SK-N-SH (cell line): ENCODE results near the gene CLRN3. TPM values are rescaled to one million over a fixed set of nuclear protein-coding genes. Genes with fewer than 3 reads are reported as not detected.

Source experiments
- CTCF ChIA-PET: fragments of 300-600, 350-600 bp; formaldehyde crosslinking; extraction: SDS; loops from one replicate; lab custom pipeline; 2021; lab: Yijun Ruan, JAX
- POLR2A ChIA-PET: fragments of 350-600 bp; sonication (Branson Sonifier 250); formaldehyde crosslinking; extraction: SDS; loops from one replicate; lab custom pipeline; 2020; ENCODE audit warnings: antibody characterized with exemption, inconsistent platforms; lab: Yijun Ruan, JAX
- DNase-seq: peaks from one replicate; pipeline ENCODE4 v3.0.0; 2012
- H2AFZ ChIP-seq: fragments of 200-600 bp; sonication (generic); 2 replicates; pipeline ENCODE4 v1.8.1; 2016; ENCODE audit warnings: antibody characterized with exemption, mild to moderate bottlenecking, low read depth
- H3F3A ChIP-seq: fragments of 200-600 bp; sonication (generic); replicated peaks from 2 replicates; pipeline ENCODE3; 2016; ENCODE audit warnings: antibody characterized with exemption, mild to moderate bottlenecking; ENCODE audit not compliant: insufficient read depth
- H3K27ac ChIP-seq, 2 experiments: fragments of 200-500 bp in 1 of 2; fragments of 200-600 bp in 1 of 2; sonication (Bioruptor generic) in 1 of 2; sonication (generic), shearing (Covaris generic) in 1 of 2; 2 replicates each; pipeline versions ENCODE4 v1.5.1 to v1.6.1; 2014 to 2016; ENCODE audit warnings: low read depth in 2 of 2, inconsistent platforms in 1 of 2, low read length in 1 of 2, mild to moderate bottlenecking in 1 of 2, mixed read lengths in 1 of 2
- H3K27me3 ChIP-seq: fragments of 200-600 bp; sonication (generic), shearing (Covaris generic); 2 replicates; pipeline ENCODE4 v1.6.1; 2016; ENCODE audit warnings: mixed run types; ENCODE audit not compliant: insufficient read depth
- H3K36me3 ChIP-seq, 2 experiments: fragments of 200-500 bp in 1 of 2; fragments of 200-600 bp in 1 of 2; sonication (Bioruptor generic) in 1 of 2; sonication (generic) in 1 of 2; replicated peaks in 1 of 2; 2 replicates each; pipeline versions ENCODE3 to v1.5.1; 2014 to 2016; ENCODE audit warnings: low read length in 1 of 2, mild to moderate bottlenecking in 1 of 2; ENCODE audit not compliant: insufficient read depth in 2 of 2, control insufficient read depth in 1 of 2
- H3K4me1 ChIP-seq, 2 experiments: fragments of 200-500 bp in 1 of 2; fragments of 200-600 bp in 1 of 2; sonication (Bioruptor generic) in 1 of 2; sonication (generic), shearing (Covaris generic) in 1 of 2; 2 replicates each; pipeline versions ENCODE4 v1.5.1 to v1.6.1; 2014 to 2016; ENCODE audit warnings: low read depth in 1 of 2, low read length in 1 of 2, mixed run types in 1 of 2; ENCODE audit not compliant: insufficient read depth in 2 of 2, control insufficient read depth in 1 of 2
- H3K4me2 ChIP-seq: fragments of 200-600 bp; sonication (generic), shearing (Covaris generic); 2 replicates; pipeline ENCODE4 v1.6.1; 2017; ENCODE audit warnings: mixed run types
- H3K4me3 ChIP-seq, 2 experiments: fragments of 200-500 bp in 1 of 2; fragments of 200-600 bp in 1 of 2; sonication (Bioruptor generic) in 1 of 2; sonication (generic), shearing (Covaris generic) in 1 of 2; 2 replicates each; pipeline versions ENCODE4 v1.5.1 to v1.8.1; 2014 to 2016; ENCODE audit warnings: low read depth in 2 of 2, inconsistent platforms in 1 of 2, low read length in 1 of 2, mild to moderate bottlenecking in 1 of 2, mixed read lengths in 1 of 2, moderate library complexity in 1 of 2
- H3K79me2 ChIP-seq: fragments of 200-600 bp; sonication (generic); 2 replicates; pipeline ENCODE4 v1.8.1; 2017; ENCODE audit warnings: mild to moderate bottlenecking; ENCODE audit not compliant: insufficient read depth
- H3K9ac ChIP-seq: fragments of 200-600 bp; sonication (generic); 2 replicates; pipeline ENCODE4 v1.6.1; 2017; ENCODE audit warnings: mixed run types
- H3K9me2 ChIP-seq: fragments of 200-600 bp; sonication (generic); 2 replicates; pipeline ENCODE4 v1.6.1; 2017; ENCODE audit warnings: mixed run types
- H3K9me3 ChIP-seq: fragments of 200-600 bp; sonication (generic); 2 replicates; pipeline ENCODE4 v1.6.1; 2017; ENCODE audit warnings: mixed run types, mild to moderate bottlenecking, moderate library complexity
- H4K20me1 ChIP-seq: fragments of 200-600 bp; sonication (generic); 2 replicates; pipeline ENCODE4 v1.6.1; 2017; ENCODE audit warnings: mild to moderate bottlenecking, mixed run types; ENCODE audit not compliant: insufficient read depth
- ELF1 ChIP-seq: IDR thresholded peaks from 2 replicates; pipeline ENCODE4 v1.4.0; 2012
- FOXJ3 ChIP-seq: sonication (generic); formaldehyde crosslinking; IDR thresholded peaks from 2 replicates; pipeline ENCODE4 v1.5.1; 2020; ENCODE audit warnings: mild to moderate bottlenecking, missing genetic modification reagents
- GABPA ChIP-seq: IDR thresholded peaks from 2 replicates; pipeline ENCODE4 v1.4.0; 2012; ENCODE audit warnings: low read depth, mild to moderate bottlenecking
- JUND ChIP-seq: IDR thresholded peaks from 2 replicates; pipeline ENCODE4 v1.4.0; 2012
- MEF2A ChIP-seq: IDR thresholded peaks from 2 replicates; pipeline ENCODE4 v1.4.0; 2012; ENCODE audit warnings: low read depth, borderline replicate concordance
- NFIC ChIP-seq: IDR thresholded peaks from 2 replicates; pipeline ENCODE4 v1.4.0; 2012; ENCODE audit warnings: borderline replicate concordance
- NRF1 ChIP-seq: IDR thresholded peaks from 2 replicates; pipeline ENCODE4 v1.6.1; 2012; ENCODE audit warnings: low read depth, mild to moderate bottlenecking, low read length
- POLR2AphosphoS5 ChIP-seq: IDR thresholded peaks from 2 replicates; pipeline ENCODE4 v1.6.1; 2012; ENCODE audit warnings: low read depth, low read length
- RCOR1 ChIP-seq: fragments of 150-350 bp; IDR thresholded peaks from 2 replicates; pipeline ENCODE4 v1.6.1; 2017; ENCODE audit warnings: antibody characterized with exemption, low read length
- RFX5 ChIP-seq: IDR thresholded peaks from 2 replicates; pipeline ENCODE4 v1.6.1; 2012; ENCODE audit warnings: mild to moderate bottlenecking, improper control_type of control experiment, low read length
- RXRA ChIP-seq: IDR thresholded peaks from 2 replicates; pipeline ENCODE4 v1.4.0; 2012; ENCODE audit warnings: low read depth, mild to moderate bottlenecking, borderline replicate concordance
- SIN3A ChIP-seq: IDR thresholded peaks from 2 replicates; pipeline ENCODE4 v1.6.1; 2012; ENCODE audit warnings: low read depth, mild to moderate bottlenecking, low read length, moderate library complexity, borderline replicate concordance
- TCF12 ChIP-seq: IDR thresholded peaks from 2 replicates; pipeline ENCODE4 v1.4.0; 2012
- WGBS: methylation state at CpG from one replicate; pipeline ENCODE4 v1.1.6; 2017; ENCODE audit warnings: low lambda C conversion rate; 5-methylcytosine and 5-hydroxymethylcytosine counted together
- polyA plus RNA-seq, 3 experiments: library from polyadenylated mRNA; depleted of rRNA; stranded (reverse); fragments of >200 nt; gene quantifications; 2 replicates each; pipeline ENCODE4 v1.2.3, GENCODE V29; 2012
- TF ChIP-seq, protein P1 (sequence below): IDR thresholded peaks from 2 replicates; pipeline ENCODE4 v1.4.0; 2012; ENCODE audit warnings: low read depth, borderline replicate concordance
- TF ChIP-seq, protein P2 (sequence below): IDR thresholded peaks from 2 replicates; pipeline ENCODE4 v1.4.0; 2012; ENCODE audit warnings: low read depth, borderline replicate concordance
- TF ChIP-seq, protein P3 (sequence below): fragments of 150-350 bp; IDR thresholded peaks from 2 replicates; pipeline ENCODE4 v1.6.1; 2017; ENCODE audit warnings: antibody characterized with exemption, low read length, low read depth, borderline replicate concordance
- TF ChIP-seq, protein P4 (sequence below): IDR thresholded peaks from 2 replicates; pipeline ENCODE4 v1.4.0; 2012; ENCODE audit warnings: low read depth
- TF ChIP-seq, protein P5 (sequence below): fragments of 200-600 bp; sonication (generic); IDR thresholded peaks from 2 replicates; pipeline ENCODE4 v1.6.1; 2017; ENCODE audit warnings: antibody characterized with exemption, mild to moderate bottlenecking, moderate library complexity

The CLRN3 gene
- polyA plus RNA-seq, 1 of the 3 experiments (the other 2 are of a cell fraction), result 0.25 TPM

DNA sequence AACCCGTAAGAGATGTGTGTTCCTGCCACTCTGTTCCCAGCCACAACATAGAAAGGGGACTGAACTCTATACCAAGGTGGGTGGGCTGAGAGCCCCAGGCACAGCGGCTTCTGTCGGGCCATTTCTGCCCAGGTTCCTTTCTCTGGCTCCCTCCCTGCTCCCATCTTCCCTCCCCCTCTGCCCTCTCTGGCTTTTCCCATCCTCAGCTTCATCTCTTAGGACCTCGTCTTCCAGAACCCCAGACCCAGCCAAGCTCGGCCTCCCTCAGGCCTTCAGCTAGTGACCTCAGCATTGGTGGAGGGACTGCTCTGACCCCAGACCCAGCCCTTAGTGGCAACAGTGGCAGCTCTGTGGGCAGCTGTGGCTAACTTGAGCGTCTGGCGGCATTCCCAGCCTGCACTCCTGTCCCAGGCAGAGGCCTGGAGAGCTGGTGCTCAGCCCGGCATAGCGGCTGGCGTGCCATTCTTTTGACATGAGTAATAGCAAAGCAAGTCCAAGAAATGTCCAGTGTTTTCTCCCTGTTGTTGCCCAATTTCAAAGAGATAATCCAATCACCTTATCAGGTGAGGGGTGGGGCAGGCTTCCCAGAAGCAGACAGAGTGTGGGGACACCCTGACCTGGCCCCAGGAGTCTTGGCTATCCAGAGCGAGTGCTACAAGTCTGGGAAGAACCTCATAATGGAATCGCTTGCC is 30.1 kb upstream of the CLRN3 start (continued):
- TF ChIP-seq SIN3A (peak; percentile 83; the same call in 1 of the 2 replicates), JUND (peak; percentile 91), MEF2A (no peak), NRF1 (no peak), ELF1 (no peak), RCOR1 (0 out of 2 replicates have a peak, but pooled peaks have one; percentile 54), FOXJ3 (CRISPR knock-in tag) (no peak), NFIC (peak; percentile 93), RFX5 (no peak), GABPA (no peak), RXRA (peak; percentile 82; the same call in 1 of the 2 replicates), POLR2AphosphoS5 (peak; percentile 29; the same call in 1 of the 2 replicates)
- TF ChIP-seq, protein P1, sequence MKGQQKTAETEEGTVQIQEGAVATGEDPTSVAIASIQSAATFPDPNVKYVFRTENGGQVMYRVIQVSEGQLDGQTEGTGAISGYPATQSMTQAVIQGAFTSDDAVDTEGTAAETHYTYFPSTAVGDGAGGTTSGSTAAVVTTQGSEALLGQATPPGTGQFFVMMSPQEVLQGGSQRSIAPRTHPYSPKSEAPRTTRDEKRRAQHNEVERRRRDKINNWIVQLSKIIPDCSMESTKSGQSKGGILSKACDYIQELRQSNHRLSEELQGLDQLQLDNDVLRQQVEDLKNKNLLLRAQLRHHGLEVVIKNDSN, result peak; percentile 44; the same call in 1 of the 2 replicates
- TF ChIP-seq, protein P2, sequence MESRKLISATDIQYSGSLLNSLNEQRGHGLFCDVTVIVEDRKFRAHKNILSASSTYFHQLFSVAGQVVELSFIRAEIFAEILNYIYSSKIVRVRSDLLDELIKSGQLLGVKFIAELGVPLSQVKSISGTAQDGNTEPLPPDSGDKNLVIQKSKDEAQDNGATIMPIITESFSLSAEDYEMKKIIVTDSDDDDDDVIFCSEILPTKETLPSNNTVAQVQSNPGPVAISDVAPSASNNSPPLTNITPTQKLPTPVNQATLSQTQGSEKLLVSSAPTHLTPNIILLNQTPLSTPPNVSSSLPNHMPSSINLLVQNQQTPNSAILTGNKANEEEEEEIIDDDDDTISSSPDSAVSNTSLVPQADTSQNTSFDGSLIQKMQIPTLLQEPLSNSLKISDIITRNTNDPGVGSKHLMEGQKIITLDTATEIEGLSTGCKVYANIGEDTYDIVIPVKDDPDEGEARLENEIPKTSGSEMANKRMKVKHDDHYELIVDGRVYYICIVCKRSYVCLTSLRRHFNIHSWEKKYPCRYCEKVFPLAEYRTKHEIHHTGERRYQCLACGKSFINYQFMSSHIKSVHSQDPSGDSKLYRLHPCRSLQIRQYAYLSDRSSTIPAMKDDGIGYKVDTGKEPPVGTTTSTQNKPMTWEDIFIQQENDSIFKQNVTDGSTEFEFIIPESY, result no peak; the same call in 1 of the 2 replicates
- TF ChIP-seq, protein P3, sequence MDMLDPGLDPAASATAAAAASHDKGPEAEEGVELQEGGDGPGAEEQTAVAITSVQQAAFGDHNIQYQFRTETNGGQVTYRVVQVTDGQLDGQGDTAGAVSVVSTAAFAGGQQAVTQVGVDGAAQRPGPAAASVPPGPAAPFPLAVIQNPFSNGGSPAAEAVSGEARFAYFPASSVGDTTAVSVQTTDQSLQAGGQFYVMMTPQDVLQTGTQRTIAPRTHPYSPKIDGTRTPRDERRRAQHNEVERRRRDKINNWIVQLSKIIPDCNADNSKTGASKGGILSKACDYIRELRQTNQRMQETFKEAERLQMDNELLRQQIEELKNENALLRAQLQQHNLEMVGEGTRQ, result no peak

DNA sequence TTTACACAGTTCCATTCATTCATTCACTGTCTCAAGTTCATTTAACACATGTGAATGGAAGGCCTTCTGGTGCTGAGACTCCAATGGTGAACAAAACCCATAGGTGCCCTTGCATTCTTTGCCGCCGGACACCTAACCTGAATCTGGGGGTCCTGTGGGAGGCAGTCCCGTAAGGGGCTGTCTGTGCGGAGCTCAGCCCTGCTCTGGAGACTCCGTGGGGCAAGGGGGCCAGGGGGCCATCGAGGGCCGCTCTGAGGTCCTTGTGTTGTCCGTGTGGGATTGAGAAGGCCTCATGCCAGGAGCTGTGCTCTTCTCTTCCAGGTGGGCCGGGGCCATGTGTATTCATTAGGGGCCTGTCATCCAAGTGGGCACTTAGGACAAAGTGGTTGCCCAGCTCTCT is 29.5 kb upstream of the CLRN3 start:
- no peak overlapping the region for H3K4me3 ChIP-seq
- no peaks in the 10 kb centered on the region for H3K36me3 ChIP-seq
- H3K27me3 ChIP-seq, result no peaks in the 10 kb centered on the region
- no peaks in the 10 kb centered on the region for H3K9me3 ChIP-seq
- 92% methylated on average over 2 of the region's 9 CpGs for WGBS
- no peaks in the 10 kb centered on the region for H4K20me1 ChIP-seq
- peaks cover 14% of the 10 kb centered on the region for H3F3A ChIP-seq
- H3K9me2 ChIP-seq, result no peaks in the 10 kb centered on the region
- ChIA-PET POLR2A (no interaction called here), CTCF (interaction anchor here (0.5 to 11.2 kb wide), 5 partner anchors 9 to 1114 kb away, joined by 3 to 73 read pairs (median 6); partner anchors contain the start of gene PTPRE)
- peak overlapping the region; percentile 83 to 94 for H3K27ac ChIP-seq
- H3K4me1 ChIP-seq, result peaks cover 22 to 37% of the 10 kb centered on the region in 2 experiments; a peak in 2 of 4 replicates
- DNase-seq, result no peak
- peak overlapping the region; percentile 79; the same call in 1 of the 2 replicates for H3K4me2 ChIP-seq
- no peak overlapping the region for H3K9ac ChIP-seq
- no peak overlapping the region for H2AFZ ChIP-seq
- no peaks in the 10 kb centered on the region; the same call in 1 of the 2 replicates for H3K79me2 ChIP-seq
- TF ChIP-seq, protein P2, result no peak
- TF ChIP-seq, protein P1, result no peak
- TF ChIP-seq RFX5 (no peak), TCF12 (no peak)
- TF ChIP-seq, protein P4, sequence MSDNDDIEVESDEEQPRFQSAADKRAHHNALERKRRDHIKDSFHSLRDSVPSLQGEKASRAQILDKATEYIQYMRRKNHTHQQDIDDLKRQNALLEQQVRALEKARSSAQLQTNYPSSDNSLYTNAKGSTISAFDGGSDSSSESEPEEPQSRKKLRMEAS, result no peak
- TF ChIP-seq, protein P5, sequence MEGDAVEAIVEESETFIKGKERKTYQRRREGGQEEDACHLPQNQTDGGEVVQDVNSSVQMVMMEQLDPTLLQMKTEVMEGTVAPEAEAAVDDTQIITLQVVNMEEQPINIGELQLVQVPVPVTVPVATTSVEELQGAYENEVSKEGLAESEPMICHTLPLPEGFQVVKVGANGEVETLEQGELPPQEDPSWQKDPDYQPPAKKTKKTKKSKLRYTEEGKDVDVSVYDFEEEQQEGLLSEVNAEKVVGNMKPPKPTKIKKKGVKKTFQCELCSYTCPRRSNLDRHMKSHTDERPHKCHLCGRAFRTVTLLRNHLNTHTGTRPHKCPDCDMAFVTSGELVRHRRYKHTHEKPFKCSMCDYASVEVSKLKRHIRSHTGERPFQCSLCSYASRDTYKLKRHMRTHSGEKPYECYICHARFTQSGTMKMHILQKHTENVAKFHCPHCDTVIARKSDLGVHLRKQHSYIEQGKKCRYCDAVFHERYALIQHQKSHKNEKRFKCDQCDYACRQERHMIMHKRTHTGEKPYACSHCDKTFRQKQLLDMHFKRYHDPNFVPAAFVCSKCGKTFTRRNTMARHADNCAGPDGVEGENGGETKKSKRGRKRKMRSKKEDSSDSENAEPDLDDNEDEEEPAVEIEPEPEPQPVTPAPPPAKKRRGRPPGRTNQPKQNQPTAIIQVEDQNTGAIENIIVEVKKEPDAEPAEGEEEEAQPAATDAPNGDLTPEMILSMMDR, result no peak
